NCI-H2196 treated with DMSO at 0.1 percent for 48 hours (cell line): ENCODE measurements around the gene CEP128.

Experiments
- DNase-seq: peaks from one replicate; lab custom pipeline; 2025; ENCODE audit not compliant: unreplicated experiment; lab: John Stamatoyannopoulos, UW

Gene CEP128

GRCh38 chr14:80692903-80693302, 248.6 kb downstream of the CEP128 start:
- DNase-seq = no peak

- no peak for DNase-seq
These were observed 259.9 kb downstream of the CEP128 start for GRCh38 chr14:80681651-80682050.

GRCh38 chr14:80679273-80679672, 262.3 kb downstream of the CEP128 start:
- DNase-seq = no peak

- no peak for DNase-seq
These were observed 263.1 kb downstream of the CEP128 start for GRCh38 chr14:80678436-80678835.

GRCh38 chr14:80669426-80669825, 272.1 kb downstream of the CEP128 start:
- DNase-seq = no peak

- DNase-seq = no peak
These were observed 277.0 kb downstream of the CEP128 start for GRCh38 chr14:80664576-80664975.

- DNase-seq = no peak
These were observed 278.0 kb downstream of the CEP128 start for GRCh38 chr14:80663541-80663940.

- DNase-seq = no peak
These were observed 281.8 kb downstream of the CEP128 start for GRCh38 chr14:80659783-80660182.

GRCh38 chr14:80658733-80659132, 282.8 kb downstream of the CEP128 start:
- no peak for DNase-seq

- no peak for DNase-seq
These were observed 283.4 kb downstream of the CEP128 start for GRCh38 chr14:80658155-80658554.

- DNase-seq = no peak
These were observed 287.6 kb downstream of the CEP128 start for GRCh38 chr14:80653956-80654355.

- DNase-seq = no peak
These were observed 295.7 kb downstream of the CEP128 start for GRCh38 chr14:80645667-80646413.

GRCh38 chr14:80644826-80645225, 296.7 kb downstream of the CEP128 start:
- no peak for DNase-seq

- DNase-seq = no peak
These were observed 302.7 kb downstream of the CEP128 start for GRCh38 chr14:80638620-80639515.

- no peak for DNase-seq
These were observed 303.6 kb downstream of the CEP128 start for GRCh38 chr14:80637756-80638619.

GRCh38 chr14:80636071-80636470, 305.5 kb downstream of the CEP128 start:
- no peak for DNase-seq

GRCh38 chr14:80634106-80634758, 307.3 kb downstream of the CEP128 start:
- no peak for DNase-seq

GRCh38 chr14:80629606-80630005, 311.9 kb downstream of the CEP128 start:
- DNase-seq = no peak

- no peak for DNase-seq
These were observed 313.0 kb downstream of the CEP128 start for GRCh38 chr14:80628547-80628946.

- no peak for DNase-seq
These were observed 313.8 kb downstream of the CEP128 start for GRCh38 chr14:80627745-80628144.

- DNase-seq = no peak
These were observed 317.0 kb downstream of the CEP128 start for GRCh38 chr14:80624581-80624980.
